Measurements from ENCODE around the gene UGT2A3.
"Not testable (repeated sequence)": the region's sequence is repeated elsewhere in the genome, so short reads cannot be mapped to it uniquely, and the experiment has no call there.

The UGT2A3 gene

GRCh38 chr4:68951078-68951805 is at the start of gene UGT2A3:
TSS of gene UGT2A3 (minus strand) at chr4:68951804. CDS start at chr4:68951760, 44 bp downstream.
- H3K27ac Mint-ChIP-seq (ENCODE audit: low read depth): no peak within 1 kb of the TSS
- no peak for DNase-seq (ENCODE audit: low spot score in 2 of 2)
- no peak within 1 kb of the TSS for H3K4me3 Mint-ChIP-seq
- no peak for ATAC-seq (replicated peaks; ENCODE audit: extremely low read depth, poor library complexity, severe bottlenecking)
- H3K27me3 Mint-ChIP-seq: no peaks in the 10 kb centered on the region
- peaks cover 12% of the 10 kb centered on the region for H3K9me3 Mint-ChIP-seq
- no peaks in the 10 kb centered on the region for H3K36me3 Mint-ChIP-seq (ENCODE audit: insufficient read depth)
- H3K4me1 Mint-ChIP-seq: no peaks in the 10 kb centered on the region

GRCh38 chr4:68997040-68997439 is 45.4 kb upstream of the UGT2A3 start:
- Mint-ChIP-seq H3K4me3 (no peak overlapping the region), H3K9me3 (peaks cover 5% of the 10 kb centered on the region), H3K4me1 (no peaks in the 10 kb centered on the region), H3K36me3 (ENCODE audit: insufficient read depth) (no peaks in the 10 kb centered on the region), H3K27ac (ENCODE audit: low read depth) (no peak overlapping the region), H3K27me3 (no peaks in the 10 kb centered on the region)
- DNase-seq (ENCODE audit: low spot score in 2 of 2): no peak
- no peak for ATAC-seq (replicated peaks; ENCODE audit: extremely low read depth, poor library complexity, severe bottlenecking)

- H3K27ac Mint-ChIP-seq (ENCODE audit: low read depth): no peak overlapping the region
- H3K4me3 Mint-ChIP-seq: no peak overlapping the region
- H3K9me3 Mint-ChIP-seq: peaks cover 5% of the 10 kb centered on the region
- H3K36me3 Mint-ChIP-seq (ENCODE audit: insufficient read depth): no peaks in the 10 kb centered on the region
- no peaks in the 10 kb centered on the region for H3K4me1 Mint-ChIP-seq
- DNase-seq (ENCODE audit: low spot score in 2 of 2) (no peak), ATAC-seq (replicated peaks; ENCODE audit: extremely low read depth, poor library complexity, severe bottlenecking) (no peak)
- no peaks in the 10 kb centered on the region for H3K27me3 Mint-ChIP-seq
Measured at GRCh38 chr4:68995292-68995691, 43.7 kb upstream of the UGT2A3 start.

GRCh38 chr4:68987007-68987406 is 35.4 kb upstream of the UGT2A3 start:
- Mint-ChIP-seq H3K4me3 (no peak overlapping the region), H3K27ac (ENCODE audit: low read depth) (no peak overlapping the region), H3K36me3 (ENCODE audit: insufficient read depth) (no peaks in the 10 kb centered on the region), H3K4me1 (no peaks in the 10 kb centered on the region), H3K9me3 (peaks cover 5% of the 10 kb centered on the region), H3K27me3 (no peaks in the 10 kb centered on the region)
- DNase-seq (ENCODE audit: low spot score in 2 of 2) (no peak), ATAC-seq (replicated peaks; ENCODE audit: extremely low read depth, poor library complexity, severe bottlenecking) (no peak)

GRCh38 chr4:68985442-68985841 is 33.8 kb upstream of the UGT2A3 start:
- H3K4me1 Mint-ChIP-seq: no peaks in the 10 kb centered on the region
- no peak overlapping the region for H3K4me3 Mint-ChIP-seq
- H3K9me3 Mint-ChIP-seq: peaks cover 5% of the 10 kb centered on the region
- ATAC-seq (replicated peaks; ENCODE audit: extremely low read depth, poor library complexity, severe bottlenecking) (no peak), DNase-seq (ENCODE audit: low spot score in 2 of 2) (no peak)
- no peak overlapping the region for H3K27ac Mint-ChIP-seq (ENCODE audit: low read depth)
- H3K36me3 Mint-ChIP-seq (ENCODE audit: insufficient read depth): no peaks in the 10 kb centered on the region
- H3K27me3 Mint-ChIP-seq: no peaks in the 10 kb centered on the region

- no peaks in the 10 kb centered on the region for H3K4me1 Mint-ChIP-seq
- peaks cover 5% of the 10 kb centered on the region for H3K9me3 Mint-ChIP-seq
Measured at GRCh38 chr4:68984947-68985346, 33.3 kb upstream of the UGT2A3 start.

GRCh38 chr4:68963374-68963773 is 11.8 kb upstream of the UGT2A3 start:
- no peak for DNase-seq (ENCODE audit: low spot score in 2 of 2)
- H3K4me1 Mint-ChIP-seq: no peaks in the 10 kb centered on the region
- no peaks in the 10 kb centered on the region for H3K36me3 Mint-ChIP-seq (ENCODE audit: insufficient read depth)
- H3K4me3 Mint-ChIP-seq: no peak overlapping the region
- peaks cover 23% of the 10 kb centered on the region for H3K9me3 Mint-ChIP-seq
- no peaks in the 10 kb centered on the region for H3K27me3 Mint-ChIP-seq
- no peak for ATAC-seq (replicated peaks; ENCODE audit: extremely low read depth, poor library complexity, severe bottlenecking)
- H3K27ac Mint-ChIP-seq (ENCODE audit: low read depth): no peak overlapping the region

More at GRCh38 chr4:68984947-68985346, 33.3 kb upstream of the UGT2A3 start:
- no peaks in the 10 kb centered on the region for H3K27me3 Mint-ChIP-seq
- no peak for ATAC-seq (replicated peaks; ENCODE audit: extremely low read depth, poor library complexity, severe bottlenecking)
- no peak overlapping the region for H3K27ac Mint-ChIP-seq (ENCODE audit: low read depth)
- H3K36me3 Mint-ChIP-seq (ENCODE audit: insufficient read depth): no peaks in the 10 kb centered on the region
- no peak overlapping the region for H3K4me3 Mint-ChIP-seq
- no peak for DNase-seq (ENCODE audit: low spot score in 2 of 2)

- Mint-ChIP-seq H3K9me3 (peaks cover 21% of the 10 kb centered on the region), H3K27me3 (no peaks in the 10 kb centered on the region), H3K4me1 (no peaks in the 10 kb centered on the region), H3K4me3 (no peak overlapping the region), H3K36me3 (ENCODE audit: insufficient read depth) (no peaks in the 10 kb centered on the region), H3K27ac (ENCODE audit: low read depth) (no peak overlapping the region)
- ATAC-seq (replicated peaks; ENCODE audit: extremely low read depth, poor library complexity, severe bottlenecking) (no peak), DNase-seq (ENCODE audit: low spot score in 2 of 2) (no peak)
Measured at GRCh38 chr4:68962868-68963267, 11.3 kb upstream of the UGT2A3 start.

- Mint-ChIP-seq H3K9me3 (peaks cover 19% of the 10 kb centered on the region), H3K36me3 (ENCODE audit: insufficient read depth) (no peaks in the 10 kb centered on the region), H3K27me3 (no peaks in the 10 kb centered on the region), H3K4me1 (no peaks in the 10 kb centered on the region), H3K27ac (ENCODE audit: low read depth) (no peak overlapping the region), H3K4me3 (no peak overlapping the region)
- ATAC-seq (replicated peaks; ENCODE audit: extremely low read depth, poor library complexity, severe bottlenecking) (no peak), DNase-seq (ENCODE audit: low spot score in 2 of 2) (no peak)
Measured at GRCh38 chr4:68960294-68961163, 8.9 kb upstream of the UGT2A3 start.

GRCh38 chr4:68959085-68959484 is 7.5 kb upstream of the UGT2A3 start:
- not testable (repeated sequence) for H3K27ac Mint-ChIP-seq (ENCODE audit: low read depth); H3K27me3 Mint-ChIP-seq; ATAC-seq (replicated peaks; ENCODE audit: extremely low read depth, poor library complexity, severe bottlenecking)

GRCh38 chr4:68954126-68954525 is 2.5 kb upstream of the UGT2A3 start:
- H3K27ac Mint-ChIP-seq (ENCODE audit: low read depth): no peak overlapping the region
- no peaks in the 10 kb centered on the region for H3K36me3 Mint-ChIP-seq (ENCODE audit: insufficient read depth)
- peaks cover 12% of the 10 kb centered on the region for H3K9me3 Mint-ChIP-seq
- H3K4me1 Mint-ChIP-seq: no peaks in the 10 kb centered on the region
- ATAC-seq (replicated peaks; ENCODE audit: extremely low read depth, poor library complexity, severe bottlenecking) (no peak), DNase-seq (ENCODE audit: low spot score in 2 of 2) (no peak)
- no peaks in the 10 kb centered on the region for H3K27me3 Mint-ChIP-seq
- H3K4me3 Mint-ChIP-seq: no peak overlapping the region

More at GRCh38 chr4:68959085-68959484, 7.5 kb upstream of the UGT2A3 start:
- H3K4me3 Mint-ChIP-seq; DNase-seq (ENCODE audit: low spot score in 2 of 2); H3K36me3 Mint-ChIP-seq (ENCODE audit: insufficient read depth); H3K4me1 Mint-ChIP-seq: not testable (repeated sequence)
- peaks cover 14% of the 10 kb centered on the region for H3K9me3 Mint-ChIP-seq

GRCh38 chr4:68953056-68953596 is 1.5 kb upstream of the UGT2A3 start:
- Mint-ChIP-seq H3K27me3 (no peaks in the 10 kb centered on the region), H3K9me3 (peaks cover 12% of the 10 kb centered on the region), H3K4me1 (no peaks in the 10 kb centered on the region), H3K36me3 (ENCODE audit: insufficient read depth) (no peaks in the 10 kb centered on the region), H3K27ac (ENCODE audit: low read depth) (no peak overlapping the region), H3K4me3 (no peak overlapping the region)
- ATAC-seq (replicated peaks; ENCODE audit: extremely low read depth, poor library complexity, severe bottlenecking) (no peak), DNase-seq (ENCODE audit: low spot score in 2 of 2) (no peak)
